Ishikawa (cell line): ENCODE results near the gene OXSR1.

ENCODE experiments used
- FOXM1 ChIP-seq: IDR thresholded peaks from 2 replicates; pipeline ENCODE4 v1.6.1; 2012; ENCODE audit warnings: low read depth, borderline replicate concordance
- RAD21 ChIP-seq: IDR thresholded peaks from 2 replicates; pipeline ENCODE4 v1.6.1; 2012; ENCODE audit warnings: low read depth

Gene OXSR1

DNA sequence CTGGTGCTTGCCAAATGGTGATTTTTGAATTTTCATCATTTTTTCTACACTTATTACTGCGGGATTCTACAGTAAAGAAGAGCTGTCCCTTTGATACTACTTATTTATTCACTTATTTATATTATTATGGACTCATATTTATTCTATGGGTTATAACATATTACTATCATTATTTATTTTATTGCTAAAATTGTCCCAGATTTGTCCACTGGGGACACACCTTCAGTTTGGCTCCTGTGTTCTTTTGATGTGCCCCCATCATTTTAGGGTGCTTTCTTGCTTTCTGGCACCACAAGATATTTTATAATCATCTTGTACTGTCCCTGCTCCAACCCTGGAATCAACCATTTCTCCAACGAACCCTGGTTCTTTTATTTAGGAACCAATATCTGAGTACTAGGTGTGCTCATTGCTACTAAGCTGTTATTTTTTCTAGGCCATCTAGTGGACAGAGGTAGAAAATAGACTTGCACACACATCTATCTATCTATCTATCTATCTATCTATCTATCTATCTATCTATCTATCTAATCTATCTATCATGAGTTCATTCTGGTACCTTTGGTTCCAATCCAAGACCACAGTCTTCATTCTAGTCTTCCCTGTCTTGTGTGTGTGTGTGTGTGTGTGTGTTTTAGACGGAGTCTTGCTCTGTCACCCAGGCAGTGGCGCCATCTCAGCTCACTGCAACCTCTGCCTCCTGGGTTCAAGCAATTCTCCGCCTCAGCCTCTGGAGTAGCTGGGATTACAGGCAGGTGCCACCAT lies 132.8 kb downstream of the OXSR1 start:
- TF ChIP-seq FOXM1 (no peak), RAD21 (peak; percentile 29; the same call in 1 of the 2 replicates)
